Mammary microvascular endothelial cell (primary cell): ENCODE data around the gene RTEL1. TPM values are rescaled to one million over a fixed set of nuclear protein-coding genes. Genes with fewer than 3 reads are reported as not detected.

Experiments
- total RNA-seq: library from RNA; depleted of rRNA; stranded (reverse); fragments of >200 nt; gene quantifications from 2 replicates; pipeline ENCODE4 v1.2.3, GENCODE V29; 2015

The RTEL1 gene, protein sequence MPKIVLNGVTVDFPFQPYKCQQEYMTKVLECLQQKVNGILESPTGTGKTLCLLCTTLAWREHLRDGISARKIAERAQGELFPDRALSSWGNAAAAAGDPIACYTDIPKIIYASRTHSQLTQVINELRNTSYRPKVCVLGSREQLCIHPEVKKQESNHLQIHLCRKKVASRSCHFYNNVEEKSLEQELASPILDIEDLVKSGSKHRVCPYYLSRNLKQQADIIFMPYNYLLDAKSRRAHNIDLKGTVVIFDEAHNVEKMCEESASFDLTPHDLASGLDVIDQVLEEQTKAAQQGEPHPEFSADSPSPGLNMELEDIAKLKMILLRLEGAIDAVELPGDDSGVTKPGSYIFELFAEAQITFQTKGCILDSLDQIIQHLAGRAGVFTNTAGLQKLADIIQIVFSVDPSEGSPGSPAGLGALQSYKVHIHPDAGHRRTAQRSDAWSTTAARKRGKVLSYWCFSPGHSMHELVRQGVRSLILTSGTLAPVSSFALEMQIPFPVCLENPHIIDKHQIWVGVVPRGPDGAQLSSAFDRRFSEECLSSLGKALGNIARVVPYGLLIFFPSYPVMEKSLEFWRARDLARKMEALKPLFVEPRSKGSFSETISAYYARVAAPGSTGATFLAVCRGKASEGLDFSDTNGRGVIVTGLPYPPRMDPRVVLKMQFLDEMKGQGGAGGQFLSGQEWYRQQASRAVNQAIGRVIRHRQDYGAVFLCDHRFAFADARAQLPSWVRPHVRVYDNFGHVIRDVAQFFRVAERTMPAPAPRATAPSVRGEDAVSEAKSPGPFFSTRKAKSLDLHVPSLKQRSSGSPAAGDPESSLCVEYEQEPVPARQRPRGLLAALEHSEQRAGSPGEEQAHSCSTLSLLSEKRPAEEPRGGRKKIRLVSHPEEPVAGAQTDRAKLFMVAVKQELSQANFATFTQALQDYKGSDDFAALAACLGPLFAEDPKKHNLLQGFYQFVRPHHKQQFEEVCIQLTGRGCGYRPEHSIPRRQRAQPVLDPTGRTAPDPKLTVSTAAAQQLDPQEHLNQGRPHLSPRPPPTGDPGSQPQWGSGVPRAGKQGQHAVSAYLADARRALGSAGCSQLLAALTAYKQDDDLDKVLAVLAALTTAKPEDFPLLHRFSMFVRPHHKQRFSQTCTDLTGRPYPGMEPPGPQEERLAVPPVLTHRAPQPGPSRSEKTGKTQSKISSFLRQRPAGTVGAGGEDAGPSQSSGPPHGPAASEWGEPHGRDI (N-terminal part only)
- 16.6 and 23.3 TPM in 2 replicates for total RNA-seq

DNA sequence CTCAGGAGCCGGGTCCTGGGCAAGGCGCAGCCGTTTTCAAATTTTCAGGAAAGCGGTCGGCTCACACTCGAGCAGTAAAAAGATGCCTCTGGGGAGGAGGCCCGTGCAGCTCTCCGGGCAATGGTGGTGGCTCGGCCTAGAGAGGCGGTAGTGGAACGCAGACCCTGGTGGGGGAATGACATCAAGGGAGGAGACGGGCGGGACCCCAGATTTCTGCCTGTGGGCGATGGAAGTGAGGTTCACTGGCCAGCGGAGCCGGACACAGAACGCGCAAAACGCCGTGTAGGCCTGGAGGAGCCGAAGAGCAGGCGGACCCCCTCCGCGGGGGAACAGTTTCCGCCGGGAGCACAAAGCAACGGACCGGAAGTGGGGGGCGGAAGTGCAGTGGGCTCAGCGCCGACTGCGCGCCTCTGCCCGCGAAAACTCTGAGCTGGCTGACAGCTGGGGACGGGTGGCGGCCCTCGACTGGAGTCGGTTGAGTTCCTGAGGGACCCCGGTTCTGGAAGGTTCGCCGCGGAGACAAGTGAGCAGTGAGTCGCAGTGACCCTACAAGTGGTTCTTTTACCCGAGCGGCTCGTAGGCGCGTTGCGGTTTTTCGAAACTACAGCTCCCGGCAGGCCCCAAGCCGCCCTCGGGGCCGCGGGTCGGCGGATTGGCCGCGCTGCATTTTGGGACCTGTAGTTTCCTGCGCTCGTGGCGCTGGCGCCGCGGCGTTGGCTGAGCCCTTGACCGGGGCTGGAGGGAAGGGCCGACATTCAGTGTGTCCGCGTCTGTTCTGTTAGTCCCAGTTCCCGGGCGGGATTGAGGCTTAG lies at the start of gene RTEL1:
Gene RTEL1, plus strand, starts transcription at position 376 of the 812 bp plus-strand sequence. CDS start 1,091 bp downstream, outside the sequence.

GRCh38 chr20:63626424-63627128 lies 31.5 kb upstream of the RTEL1 start, which contains the start of gene GMEB2:
Gene GMEB2, minus strand, starts transcription at chr20:63627101. Its CDS starts 7,704 bp downstream, at chr20:63619397.

DNA sequence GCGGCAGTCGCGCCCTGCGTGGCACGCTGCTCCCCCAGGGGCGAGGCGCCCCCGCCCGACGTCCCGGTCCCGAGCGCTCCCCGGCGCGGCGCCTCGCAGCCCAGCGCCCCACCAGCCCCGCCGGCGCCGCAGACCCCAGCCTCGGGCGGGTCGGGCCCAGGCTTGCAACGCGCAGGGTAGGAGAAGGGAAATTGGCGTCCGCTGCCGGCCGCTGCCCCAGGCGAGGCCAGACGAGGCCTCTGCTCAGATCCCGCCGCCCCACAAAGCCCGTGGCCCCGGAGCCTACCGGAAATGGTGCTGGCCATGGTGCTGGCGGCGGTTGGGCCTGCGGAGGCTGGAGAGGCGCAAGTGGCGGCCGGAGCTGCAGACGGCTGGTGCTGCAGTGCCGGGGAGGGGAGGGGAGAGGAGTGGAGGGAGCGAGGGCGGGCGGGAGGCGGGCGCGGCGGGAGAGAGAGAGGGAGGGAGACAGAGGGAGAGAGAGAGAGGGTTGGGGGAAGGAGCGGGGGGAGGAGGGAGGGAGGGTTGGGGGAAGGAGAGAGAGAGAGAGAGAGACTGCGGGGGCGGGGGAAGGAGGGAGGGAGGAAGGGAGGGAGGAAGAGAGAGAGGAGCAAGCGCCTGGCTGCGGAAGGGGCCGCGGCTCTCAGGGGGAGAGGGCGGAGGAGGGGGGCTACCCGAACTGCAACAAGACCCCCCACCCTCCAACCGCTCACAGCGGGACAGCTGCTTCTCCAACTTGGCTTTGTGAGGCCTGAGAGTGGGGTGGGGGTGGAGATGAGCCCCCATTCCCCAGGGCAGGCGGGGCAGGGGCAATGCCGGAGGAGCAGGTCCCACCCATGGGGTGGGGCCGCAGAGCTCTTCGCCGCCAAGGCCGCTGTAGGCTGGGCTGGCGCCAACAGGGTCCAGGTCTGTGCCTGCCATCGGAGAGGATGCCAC lies 4.8 kb upstream of the RTEL1 start, which contains the start of gene STMN3:
Gene STMN3, minus strand, starts transcription at position 384 of the 933 bp plus-strand sequence. Its CDS starts 79 bp downstream, at position 305.

DNA sequence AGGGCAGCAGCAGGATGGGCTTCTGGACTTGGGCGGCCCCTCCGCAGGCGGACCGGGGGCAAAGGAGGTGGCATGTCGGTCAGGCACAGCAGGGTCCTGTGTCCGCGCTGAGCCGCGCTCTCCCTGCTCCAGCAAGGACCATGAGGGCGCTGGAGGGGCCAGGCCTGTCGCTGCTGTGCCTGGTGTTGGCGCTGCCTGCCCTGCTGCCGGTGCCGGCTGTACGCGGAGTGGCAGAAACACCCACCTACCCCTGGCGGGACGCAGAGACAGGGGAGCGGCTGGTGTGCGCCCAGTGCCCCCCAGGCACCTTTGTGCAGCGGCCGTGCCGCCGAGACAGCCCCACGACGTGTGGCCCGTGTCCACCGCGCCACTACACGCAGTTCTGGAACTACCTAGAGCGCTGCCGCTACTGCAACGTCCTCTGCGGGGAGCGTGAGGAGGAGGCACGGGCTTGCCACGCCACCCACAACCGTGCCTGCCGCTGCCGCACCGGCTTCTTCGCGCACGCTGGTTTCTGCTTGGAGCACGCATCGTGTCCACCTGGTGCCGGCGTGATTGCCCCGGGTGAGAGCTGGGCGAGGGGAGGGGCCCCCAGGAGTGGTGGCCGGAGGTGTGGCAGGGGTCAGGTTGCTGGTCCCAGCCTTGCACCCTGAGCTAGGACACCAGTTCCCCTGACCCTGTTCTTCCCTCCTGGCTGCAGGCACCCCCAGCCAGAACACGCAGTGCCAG lies 38.7 kb downstream of the RTEL1 start, which contains the start of gene TNFRSF6B:
Gene TNFRSF6B, plus strand, starts transcription at position 25 of the 729 bp plus-strand sequence. Its CDS starts 116 bp downstream, at position 141.

GRCh38 chr20:63707558-63708300 lies 49.6 kb downstream of the RTEL1 start, which contains the start of the genes ARFRP1 and ZGPAT:
Gene ARFRP1, minus strand, starts transcription at chr20:63707976. Its CDS starts 885 bp downstream, at chr20:63707091.
Gene ZGPAT, plus strand, starts transcription at chr20:63708039. Its CDS starts 542 bp downstream, at chr20:63708581.

DNA sequence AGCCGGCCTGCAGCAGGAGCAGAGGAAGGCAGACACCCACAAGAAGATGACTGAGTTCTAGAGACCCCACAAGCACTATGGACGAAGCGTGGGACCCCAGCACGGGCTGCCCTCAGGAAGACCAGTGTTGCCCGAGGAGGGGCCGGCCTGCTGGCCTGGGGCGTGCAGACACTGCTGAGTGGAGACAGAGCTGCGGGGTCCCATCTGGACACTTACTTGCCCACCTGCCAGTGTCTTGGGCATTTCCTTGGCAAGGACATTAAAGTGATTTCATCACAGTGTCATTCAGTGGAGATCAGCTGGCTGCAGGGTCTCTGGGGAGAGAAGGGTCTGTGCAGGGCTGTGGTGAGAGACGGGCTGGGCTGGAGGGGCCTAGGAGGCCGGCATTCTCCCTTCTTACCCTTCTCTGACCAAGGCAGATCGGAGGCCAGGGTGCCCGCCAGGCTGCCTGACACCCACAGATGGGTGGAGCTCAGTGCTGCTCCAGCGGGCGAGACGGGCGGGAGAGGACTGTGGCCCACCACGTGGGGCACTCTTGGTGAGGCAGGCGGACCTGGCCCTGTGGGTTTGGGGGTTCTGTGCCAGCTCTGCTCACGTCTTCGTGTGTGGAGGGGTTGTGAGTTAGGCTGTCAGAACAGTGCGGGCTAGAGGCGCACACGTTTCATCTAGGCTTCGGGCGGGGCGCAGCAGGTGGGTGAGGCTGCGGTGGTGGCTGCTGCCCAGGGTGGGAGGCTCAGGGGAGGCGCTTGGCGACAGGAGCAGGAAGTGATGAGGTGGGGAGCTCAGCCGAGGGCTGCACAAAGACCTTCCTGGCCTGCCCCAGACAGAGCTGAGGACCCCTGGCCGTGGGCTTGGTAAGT lies 78.0 kb downstream of the RTEL1 start, which contains the start of gene LIME1:
Gene LIME1, plus strand, starts transcription at position 806 of the 860 bp plus-strand sequence. CDS start 886 bp downstream, outside the sequence.

DNA sequence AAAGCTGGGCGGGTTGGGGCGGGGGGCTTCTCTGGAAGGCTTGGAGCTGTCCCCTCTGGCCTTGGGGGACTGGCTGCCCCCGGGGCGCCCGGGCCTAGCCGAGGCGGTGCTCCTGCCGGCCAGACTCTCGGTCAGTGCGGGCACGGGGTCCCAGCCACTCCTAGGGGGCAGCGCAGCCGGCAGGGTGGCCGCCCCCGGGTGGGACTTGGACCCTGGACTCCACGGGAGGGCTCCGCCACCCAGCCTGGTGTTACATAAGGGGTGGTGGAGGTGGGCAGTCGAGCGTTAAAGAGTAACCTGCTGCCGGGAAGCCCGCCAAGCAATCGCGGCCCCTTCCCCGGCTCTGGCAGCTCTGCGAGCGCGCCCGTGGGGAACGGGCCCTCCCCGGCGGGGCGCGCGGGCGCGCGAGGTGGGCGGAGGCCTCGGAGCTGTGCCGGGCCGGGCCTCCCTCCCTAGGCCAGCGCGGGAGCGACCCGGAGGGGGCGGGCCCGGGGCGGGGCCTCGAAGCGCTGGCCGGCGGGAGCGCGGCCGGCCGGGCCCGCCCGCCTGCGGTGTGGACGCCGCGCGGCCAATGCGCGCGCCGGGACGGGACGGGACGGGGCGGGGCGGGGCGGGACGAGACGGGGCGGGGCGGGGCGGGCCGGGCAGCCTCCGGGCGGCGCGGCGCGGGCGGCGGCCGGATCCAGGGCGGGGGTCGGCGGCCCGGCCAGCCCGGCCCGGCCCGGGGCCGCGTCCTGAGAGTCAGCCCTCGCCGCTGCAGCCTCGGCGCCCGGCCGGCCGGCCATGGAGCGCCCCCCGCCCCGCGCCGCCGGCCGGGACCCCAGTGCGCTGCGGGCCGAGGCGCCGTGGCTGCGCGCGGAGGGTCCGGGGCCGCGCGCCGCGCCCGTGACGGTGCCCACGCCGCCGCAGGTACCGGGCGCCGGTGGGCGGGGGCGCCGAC lies 81.3 kb downstream of the RTEL1 start, which contains the start of gene SLC2A4RG:
Gene SLC2A4RG, plus strand, starts transcription at position 647 of the 940 bp plus-strand sequence. Its CDS starts 137 bp downstream, at position 784.

Other genes with a start within 250 kb of the RTEL1 start
- gene KCNQ2, start 185.7 kb upstream of the RTEL1 start, total RNA-seq, result not detected in 2 replicates
- gene EEF1A2, start 159.2 kb upstream of the RTEL1 start, total RNA-seq, result 0.20 and 0.40 TPM in 2 replicates
- gene PPDPF, start 137.5 kb upstream of the RTEL1 start, total RNA-seq, result 81.9 and 90.7 TPM in 2 replicates
- 0.05 TPM in 1 of 2 replicates, not detected in the other for gene PTK6, start 120.9 kb upstream of the RTEL1 start, total RNA-seq
- not detected in 2 replicates for gene SRMS, start 110.6 kb upstream of the RTEL1 start, total RNA-seq
- gene FNDC11, start 104.2 kb upstream of the RTEL1 start, total RNA-seq, result 0.69 and 0.80 TPM in 2 replicates
- 115 and 116 TPM in 2 replicates for gene HELZ2, start 84.1 kb upstream of the RTEL1 start, total RNA-seq
- 11.5 and 12.0 TPM in 2 replicates for gene GMEB2, start 31.2 kb upstream of the RTEL1 start, total RNA-seq
- 1.7 and 3.1 TPM in 2 replicates for gene STMN3, start 4.9 kb upstream of the RTEL1 start, total RNA-seq
- 298 and 328 TPM in 2 replicates for gene TNFRSF6B, start 38.3 kb downstream of the RTEL1 start, total RNA-seq
- 47.4 and 50.4 TPM in 2 replicates for gene ARFRP1, start 49.7 kb downstream of the RTEL1 start, total RNA-seq
- gene ZGPAT, start 49.7 kb downstream of the RTEL1 start, total RNA-seq, result 32.4 and 35.8 TPM in 2 replicates
- gene LIME1, start 78.4 kb downstream of the RTEL1 start, total RNA-seq, result 3.9 and 5.5 TPM in 2 replicates
- gene SLC2A4RG, start 81.5 kb downstream of the RTEL1 start, total RNA-seq, result 30.6 and 42.5 TPM in 2 replicates
- gene ZBTB46, start 173.0 kb downstream of the RTEL1 start, total RNA-seq, result 2.7 and 2.9 TPM in 2 replicates
- not detected in 2 replicates for gene ABHD16B, start 203.2 kb downstream of the RTEL1 start, total RNA-seq
- 153 and 179 TPM in 2 replicates for gene TPD52L2, start 207.0 kb downstream of the RTEL1 start, total RNA-seq
- gene DNAJC5, start 236.8 kb downstream of the RTEL1 start, total RNA-seq, result 67.8 and 71.2 TPM in 2 replicates